ENCODE results near the gene CT47B1. TPM values are rescaled to one million over a fixed set of nuclear protein-coding genes. Genes with fewer than 3 reads are reported as not detected.

CT47B1 gene
- total and polyA plus RNA-seq, 2 of the 13 experiments (the other 11 are each of a cell fraction or from before 2014, with no cell fraction given), result not detected

DNA sequence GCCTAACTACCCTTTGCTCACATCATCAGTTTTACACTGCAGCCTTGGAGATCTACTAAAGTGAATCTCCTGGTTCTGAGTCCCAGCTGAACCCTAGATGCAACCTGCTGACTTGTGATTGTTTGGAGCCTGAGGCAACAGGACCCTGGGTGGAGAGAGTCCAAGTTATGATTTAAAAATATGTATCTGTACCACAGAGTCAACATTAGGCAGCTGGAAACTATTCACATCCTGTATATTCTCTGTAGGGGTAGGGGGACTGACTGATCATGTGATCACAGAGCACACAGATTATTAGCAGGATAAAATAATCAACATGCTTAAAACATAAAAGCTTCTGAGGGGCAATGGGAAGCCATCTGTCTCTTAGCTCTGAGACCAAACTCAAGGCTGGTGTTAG is 52.1 kb downstream of the CT47B1 start:
- H3K27me3 ChIP-seq (ENCODE audit: control insufficient read depth in 1 of 2, insufficient read depth in 2 of 2, low read length in 2 of 2), result no peaks in the 10 kb centered on the region
- H3K79me2 ChIP-seq (ENCODE audit: insufficient read depth, low read length), result no peaks in the 10 kb centered on the region
- no TSS peak for BruUV-seq (replicated peaks)
- no peaks in the 10 kb centered on the region for H3K36me3 ChIP-seq (replicated peaks in 1 of 2; ENCODE audit: control insufficient read depth in 1 of 2, insufficient read depth in 2 of 2, low read length in 2 of 2)
- no peaks in the 10 kb centered on the region for H3K9me3 ChIP-seq (ENCODE audit: low read length)
- no peak overlapping the region for H3K9ac ChIP-seq (ENCODE audit: insufficient read depth, low read depth, low read length)
- FAIRE-seq (no peak), ATAC-seq (no peak), DNase-seq (ENCODE audit: low spot score) (no peak)
- no peak overlapping the region for H3K27ac ChIP-seq (ENCODE audit: extremely low read length, insufficient read depth, low read length)
- no peak overlapping the region for H2AFZ ChIP-seq (ENCODE audit: low read length)
- POLR2A ChIA-PET, result no interaction called here
- intact Hi-C loops (cut with micrococcal nuclease; ENCODE audit: unreplicated experiment), result no loop called here
- H3K4me2 ChIP-seq (ENCODE audit: low read depth, low read length), result no peak overlapping the region
- H3K4me1 ChIP-seq (ENCODE audit: insufficient read depth, low read length), result no peaks in the 10 kb centered on the region
- no peak overlapping the region for H3K4me3 ChIP-seq (replicated peaks in 1 of 3; ENCODE audit: insufficient read depth in 1 of 3, low read depth in 2 of 3, low read length in 3 of 3)
- in situ Hi-C loops (cut with HindIII; ENCODE audit: extremely low pct_ligation_motif_present, low pct_unique_long_range_greater_than_20kb), result no loop called here
- H4K20me1 ChIP-seq (ENCODE audit: insufficient read depth, low read length), result no peaks in the 10 kb centered on the region
- TF ChIP-seq, protein P1, sequence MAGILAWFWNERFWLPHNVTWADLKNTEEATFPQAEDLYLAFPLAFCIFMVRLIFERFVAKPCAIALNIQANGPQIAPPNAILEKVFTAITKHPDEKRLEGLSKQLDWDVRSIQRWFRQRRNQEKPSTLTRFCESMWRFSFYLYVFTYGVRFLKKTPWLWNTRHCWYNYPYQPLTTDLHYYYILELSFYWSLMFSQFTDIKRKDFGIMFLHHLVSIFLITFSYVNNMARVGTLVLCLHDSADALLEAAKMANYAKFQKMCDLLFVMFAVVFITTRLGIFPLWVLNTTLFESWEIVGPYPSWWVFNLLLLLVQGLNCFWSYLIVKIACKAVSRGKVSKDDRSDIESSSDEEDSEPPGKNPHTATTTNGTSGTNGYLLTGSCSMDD (CRISPR knock-in tag; IDR thresholded peaks at IDR 0.05), result no peak
- no peak for TF ChIP-seq SRSF4 (IDR thresholded peaks at IDR 0.05; ENCODE audit: low read depth, low read length, poor library complexity, severe bottlenecking)
- TF ChIP-seq SATB2 (CRISPR knock-in tag; IDR thresholded peaks at IDR 0.05), result no peak
- no peak for TF ChIP-seq ZNF563 (CRISPR knock-in tag; IDR thresholded peaks at IDR 0.05)
- no peak for TF ChIP-seq ZNF543 (CRISPR knock-in tag; IDR thresholded peaks at IDR 0.05)
- CTCF ChIA-PET (ENCODE audit: low intra/inter-chr PET ratio, low total read pairs), result no interaction called here

Small RNA genes lying within 50 kb of the gene (small RNA-seq; reads per million reads assigned to genes)
- 0 reads per million in 3 experiments for gene AC008162.1 (ENCODE audit: insufficient read depth in 2 of 3, insufficient read length in 3 of 3, low read depth in 2 of 3, low replicate concordance in 1 of 3)

Other genes starting within 250 kb of the CT47B1 start
- 18.2 and 31.9 TPM in 2 replicates for gene C1GALT1C1, start 245.8 kb downstream of the CT47B1 start, total RNA-seq (2016; rRNA removed; fragmentation: Illumina TruSeq; extraction: Trizol)
- 21.7 and 26.3 TPM in 2 replicates for gene C1GALT1C1, start 245.8 kb downstream of the CT47B1 start, polyA plus RNA-seq (2011; rRNA removed)
- not detected in 2 replicates for gene CT47A11, start 61.3 kb upstream of the CT47B1 start, total RNA-seq (2016; rRNA removed; fragmentation: Illumina TruSeq; extraction: Trizol)
- not detected in 2 replicates for gene CT47A11, start 61.3 kb upstream of the CT47B1 start, polyA plus RNA-seq (2011; rRNA removed)
- not detected in 2 replicates for gene CT47A10, start 66.2 kb upstream of the CT47B1 start, total RNA-seq (2016; rRNA removed; fragmentation: Illumina TruSeq; extraction: Trizol)
- gene CT47A10, start 66.2 kb upstream of the CT47B1 start, polyA plus RNA-seq (2011; rRNA removed), result not detected in 2 replicates
- not detected in 2 replicates for gene CT47A9, start 71.0 kb upstream of the CT47B1 start, total RNA-seq (2016; rRNA removed; fragmentation: Illumina TruSeq; extraction: Trizol)
- gene CT47A9, start 71.0 kb upstream of the CT47B1 start, polyA plus RNA-seq (2011; rRNA removed), result not detected in 2 replicates
- not detected in 2 replicates for gene CT47A8, start 75.9 kb upstream of the CT47B1 start, total RNA-seq (2016; rRNA removed; fragmentation: Illumina TruSeq; extraction: Trizol)
- not detected in 2 replicates for gene CT47A8, start 75.9 kb upstream of the CT47B1 start, polyA plus RNA-seq (2011; rRNA removed)
- not detected in 2 replicates for gene CT47A7, start 80.7 kb upstream of the CT47B1 start, total RNA-seq (2016; rRNA removed; fragmentation: Illumina TruSeq; extraction: Trizol)
- gene CT47A7, start 80.7 kb upstream of the CT47B1 start, polyA plus RNA-seq (2011; rRNA removed), result not detected in 2 replicates
- gene CT47A6, start 85.6 kb upstream of the CT47B1 start, total RNA-seq (2016; rRNA removed; fragmentation: Illumina TruSeq; extraction: Trizol), result not detected in 2 replicates
- not detected in 2 replicates for gene CT47A6, start 85.6 kb upstream of the CT47B1 start, polyA plus RNA-seq (2011; rRNA removed)
- not detected in 2 replicates for gene CT47A5, start 90.5 kb upstream of the CT47B1 start, total RNA-seq (2016; rRNA removed; fragmentation: Illumina TruSeq; extraction: Trizol)
- not detected in 2 replicates for gene CT47A5, start 90.5 kb upstream of the CT47B1 start, polyA plus RNA-seq (2011; rRNA removed)
- gene CT47A4, start 95.3 kb upstream of the CT47B1 start, total RNA-seq (2016; rRNA removed; fragmentation: Illumina TruSeq; extraction: Trizol), result not detected in 2 replicates
- not detected in 2 replicates for gene CT47A4, start 95.3 kb upstream of the CT47B1 start, polyA plus RNA-seq (2011; rRNA removed)
- gene CT47A3, start 100.2 kb upstream of the CT47B1 start, total RNA-seq (2016; rRNA removed; fragmentation: Illumina TruSeq; extraction: Trizol), result not detected in 2 replicates
- gene CT47A3, start 100.2 kb upstream of the CT47B1 start, polyA plus RNA-seq (2011; rRNA removed), result not detected in 2 replicates
- not detected in 2 replicates for gene CT47A2, start 105.1 kb upstream of the CT47B1 start, total RNA-seq (2016; rRNA removed; fragmentation: Illumina TruSeq; extraction: Trizol)
- not detected in 2 replicates for gene CT47A2, start 105.1 kb upstream of the CT47B1 start, polyA plus RNA-seq (2011; rRNA removed)
- gene CT47A1, start 109.9 kb upstream of the CT47B1 start, total RNA-seq (2016; rRNA removed; fragmentation: Illumina TruSeq; extraction: Trizol), result not detected in 2 replicates
- gene CT47A1, start 109.9 kb upstream of the CT47B1 start, polyA plus RNA-seq (2011; rRNA removed), result not detected in 2 replicates
- 8.0 and 10.4 TPM in 2 replicates for gene GLUD2, start 171.7 kb upstream of the CT47B1 start, total RNA-seq (2016; rRNA removed; fragmentation: Illumina TruSeq; extraction: Trizol)
- gene GLUD2, start 171.7 kb upstream of the CT47B1 start, polyA plus RNA-seq (2011; rRNA removed), result 2.7 and 3.4 TPM in 2 replicates

Data from HepG2 (cell line).